ENCODE results near the gene GNG7.

Gene GNG7

DNA sequence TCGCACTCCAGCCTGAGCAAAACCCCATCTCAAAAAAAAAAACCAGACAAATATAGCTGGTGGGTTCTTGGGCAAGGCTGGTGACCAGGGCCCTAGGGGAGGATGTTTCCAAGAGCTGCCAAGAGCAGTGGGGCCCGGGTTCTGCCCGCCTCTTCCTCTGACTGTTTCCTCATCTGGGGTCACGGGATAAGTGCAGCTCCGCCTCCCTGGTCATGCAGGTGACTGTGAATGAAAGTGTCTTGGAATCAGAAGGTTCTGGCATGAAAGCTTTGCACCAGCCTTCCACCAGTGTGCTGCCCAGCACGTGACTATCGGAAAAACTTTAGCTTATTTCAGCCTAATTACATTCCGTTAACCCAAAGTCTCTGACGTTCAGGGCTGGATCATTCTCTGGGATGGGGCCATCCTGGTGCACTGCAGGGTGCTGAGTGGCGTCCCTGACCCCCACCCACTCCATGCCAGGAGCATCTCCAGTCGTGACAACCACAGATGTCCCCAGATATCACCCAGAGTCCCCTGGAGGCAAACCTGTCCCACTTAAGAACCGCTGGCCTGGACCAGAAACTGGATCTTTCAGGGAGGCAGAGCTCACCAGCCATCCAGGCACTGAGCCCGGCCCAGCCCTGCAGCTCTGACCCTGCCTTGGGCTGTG, 85.6 kb downstream of the GNG7 start:
- no peak overlapping the region for H3K9ac ChIP-seq
- no peak overlapping the region for H2AFZ ChIP-seq
- H3K36me3 ChIP-seq (ENCODE audit: control insufficient read depth, insufficient read depth, low read length) = no peaks in the 10 kb centered on the region
- TF ChIP-seq, protein P1, sequence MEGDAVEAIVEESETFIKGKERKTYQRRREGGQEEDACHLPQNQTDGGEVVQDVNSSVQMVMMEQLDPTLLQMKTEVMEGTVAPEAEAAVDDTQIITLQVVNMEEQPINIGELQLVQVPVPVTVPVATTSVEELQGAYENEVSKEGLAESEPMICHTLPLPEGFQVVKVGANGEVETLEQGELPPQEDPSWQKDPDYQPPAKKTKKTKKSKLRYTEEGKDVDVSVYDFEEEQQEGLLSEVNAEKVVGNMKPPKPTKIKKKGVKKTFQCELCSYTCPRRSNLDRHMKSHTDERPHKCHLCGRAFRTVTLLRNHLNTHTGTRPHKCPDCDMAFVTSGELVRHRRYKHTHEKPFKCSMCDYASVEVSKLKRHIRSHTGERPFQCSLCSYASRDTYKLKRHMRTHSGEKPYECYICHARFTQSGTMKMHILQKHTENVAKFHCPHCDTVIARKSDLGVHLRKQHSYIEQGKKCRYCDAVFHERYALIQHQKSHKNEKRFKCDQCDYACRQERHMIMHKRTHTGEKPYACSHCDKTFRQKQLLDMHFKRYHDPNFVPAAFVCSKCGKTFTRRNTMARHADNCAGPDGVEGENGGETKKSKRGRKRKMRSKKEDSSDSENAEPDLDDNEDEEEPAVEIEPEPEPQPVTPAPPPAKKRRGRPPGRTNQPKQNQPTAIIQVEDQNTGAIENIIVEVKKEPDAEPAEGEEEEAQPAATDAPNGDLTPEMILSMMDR (IDR thresholded peaks at IDR 0.05) = no peak
- no peaks in the 10 kb centered on the region for H3K9me3 ChIP-seq (ENCODE audit: control insufficient read depth, low read length)
- peak overlapping the region; percentile 5 for H3K27ac ChIP-seq
- H3K27me3 ChIP-seq (ENCODE audit: control insufficient read depth, insufficient read depth, low read length) = no peaks in the 10 kb centered on the region
- H3K4me3 ChIP-seq (ENCODE audit: low read depth, low read length) = no peak overlapping the region
- H3K79me2 ChIP-seq = peaks cover 3% of the 10 kb centered on the region
- peak overlapping the region; percentile 45 for H3K4me2 ChIP-seq (ENCODE audit: low read length)
- peaks cover 11% of the 10 kb centered on the region for H3K4me1 ChIP-seq

DNA sequence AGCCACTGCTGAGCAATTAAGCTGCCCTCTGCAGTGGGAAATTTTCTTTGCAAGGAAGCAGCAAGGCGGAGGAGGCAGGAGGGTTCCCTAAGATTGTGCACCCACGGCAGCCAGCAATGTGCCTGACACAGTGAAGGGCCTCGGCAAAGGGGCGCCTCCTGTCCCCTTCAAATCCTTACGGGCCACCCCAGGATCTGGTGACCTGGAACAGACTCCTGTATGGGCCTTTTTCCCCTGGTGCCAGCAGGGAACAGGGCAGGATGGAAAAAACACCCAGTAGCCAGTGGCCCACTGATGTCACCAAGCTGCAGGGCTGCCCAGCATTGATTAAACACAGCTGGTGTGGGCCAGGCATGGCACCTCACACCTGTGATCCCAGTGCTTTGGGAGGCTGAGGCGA, 86.7 kb downstream of the GNG7 start:
- Histone ChIP-seq H3K4me3 (ENCODE audit: low read depth, low read length) (no peak overlapping the region), H3K4me2 (ENCODE audit: low read length) (no peak overlapping the region), H3K27me3 (ENCODE audit: control insufficient read depth, insufficient read depth, low read length) (no peaks in the 10 kb centered on the region), H3K27ac (no peak overlapping the region), H3K9me3 (ENCODE audit: control insufficient read depth, low read length) (no peaks in the 10 kb centered on the region), H2AFZ (no peak overlapping the region), H3K36me3 (ENCODE audit: control insufficient read depth, insufficient read depth, low read length) (no peaks in the 10 kb centered on the region), H3K9ac (no peak overlapping the region), H3K4me1 (peaks cover 9% of the 10 kb centered on the region), H3K79me2 (peaks cover 3% of the 10 kb centered on the region)
- TF ChIP-seq, protein P1 (IDR thresholded peaks at IDR 0.05) = no peak

DNA sequence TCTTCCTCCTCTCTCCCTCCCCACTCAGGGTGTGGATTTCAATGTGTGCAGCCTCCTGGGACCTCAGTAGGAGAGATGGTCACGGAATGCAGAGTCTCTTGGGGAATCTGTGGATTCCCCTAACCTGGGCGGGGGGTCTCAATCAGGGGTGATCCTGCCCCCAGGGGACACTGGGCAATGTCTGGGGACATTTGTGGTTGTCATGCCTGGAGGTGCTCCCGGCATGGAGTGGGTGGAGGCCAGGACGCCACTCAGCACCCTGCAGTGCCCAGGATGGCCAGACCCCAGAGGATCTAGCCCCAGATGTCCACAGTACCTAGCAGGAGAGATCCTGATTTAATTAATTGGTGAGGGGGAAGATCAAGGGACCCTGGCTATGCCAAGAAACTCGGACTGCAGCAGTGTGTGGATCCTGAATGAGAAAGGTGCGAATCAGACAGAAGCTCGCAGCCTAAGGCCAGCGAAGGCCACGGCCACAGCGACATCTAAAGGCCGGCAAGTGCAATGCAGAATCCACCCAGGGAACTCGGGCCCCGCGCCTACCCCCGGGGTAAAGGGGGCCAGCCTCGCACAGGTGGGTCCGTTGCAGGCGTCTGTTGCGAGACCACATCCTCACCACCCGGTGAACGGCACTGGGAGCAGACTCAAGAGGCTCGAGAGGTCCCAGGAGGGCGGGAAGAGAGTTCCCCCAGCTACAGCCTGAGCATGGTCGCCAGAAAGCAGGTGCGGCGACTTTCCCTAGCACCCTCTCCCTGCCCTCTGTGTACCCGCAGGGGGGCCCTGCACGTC, 88.8 kb downstream of the GNG7 start:
- Histone ChIP-seq H3K4me2 (ENCODE audit: low read length) (no peak overlapping the region), H3K27ac (no peak overlapping the region), H3K36me3 (ENCODE audit: control insufficient read depth, insufficient read depth, low read length) (no peaks in the 10 kb centered on the region), H3K79me2 (no peaks in the 10 kb centered on the region), H3K4me3 (ENCODE audit: low read depth, low read length) (no peak overlapping the region), H2AFZ (peak overlapping the region; percentile 35), H3K4me1 (peaks cover 4% of the 10 kb centered on the region), H3K9ac (no peak overlapping the region), H3K9me3 (ENCODE audit: control insufficient read depth, low read length) (no peaks in the 10 kb centered on the region), H3K27me3 (ENCODE audit: control insufficient read depth, insufficient read depth, low read length) (no peaks in the 10 kb centered on the region)
- TF ChIP-seq, protein P1 (IDR thresholded peaks at IDR 0.05) = peak; percentile 83

DNA sequence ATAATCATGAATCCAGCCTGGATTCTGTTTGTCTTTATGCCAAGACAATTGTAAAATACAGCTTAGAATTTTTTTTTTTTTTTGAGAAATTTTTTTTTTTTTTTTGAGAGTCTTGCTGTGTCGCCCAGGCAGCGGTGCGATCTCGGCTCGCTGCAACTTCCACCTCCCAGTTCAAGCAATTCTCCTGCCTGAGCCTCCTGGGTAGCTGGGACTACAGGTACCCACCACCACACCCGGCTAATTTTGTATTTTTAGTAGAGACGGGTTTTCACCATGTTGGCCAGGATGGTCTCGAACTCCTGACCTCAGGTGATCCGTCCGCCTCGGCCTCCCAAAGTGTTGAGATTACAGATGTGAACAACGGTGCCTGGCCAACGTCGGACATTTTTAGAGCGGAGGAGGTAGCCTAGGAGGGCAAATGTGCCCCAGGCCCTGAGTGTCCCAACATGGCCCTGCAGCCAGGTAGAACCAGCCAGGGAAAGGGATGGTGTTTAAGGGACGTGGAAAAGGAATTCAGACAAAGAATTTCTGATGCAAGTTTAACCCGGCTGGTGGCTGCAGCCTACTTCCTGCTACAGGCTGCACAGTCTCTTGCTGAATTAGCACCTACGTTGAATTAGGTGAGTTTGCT, 89.8 kb downstream of the GNG7 start:
- Histone ChIP-seq H3K27ac (no peak overlapping the region), H3K4me2 (ENCODE audit: low read length) (no peak overlapping the region), H2AFZ (no peak overlapping the region), H3K36me3 (ENCODE audit: control insufficient read depth, insufficient read depth, low read length) (no peaks in the 10 kb centered on the region), H3K4me1 (peaks cover 6% of the 10 kb centered on the region), H3K27me3 (ENCODE audit: control insufficient read depth, insufficient read depth, low read length) (no peaks in the 10 kb centered on the region), H3K79me2 (no peaks in the 10 kb centered on the region), H3K9ac (no peak overlapping the region), H3K9me3 (ENCODE audit: control insufficient read depth, low read length) (no peaks in the 10 kb centered on the region), H3K4me3 (ENCODE audit: low read depth, low read length) (no peak overlapping the region)
- TF ChIP-seq, protein P1 (IDR thresholded peaks at IDR 0.05) = no peak

All from parathyroid adenoma (tissue), 2 donors.